ENCODE data around the gene MCU. TPM values are rescaled to one million over a fixed set of nuclear protein-coding genes. Genes with fewer than 3 reads are reported as not detected.

MCU gene
- total RNA-seq, 1 donor from 2014 or later = 21.7 TPM

GRCh38 chr10:72831696-72832409 is 139.9 kb downstream of the MCU start:
- no peak for TF ChIP-seq CTCF (conservative IDR thresholded peaks at IDR 0.05)
- Mint-ChIP-seq H3K4me3 (no peak overlapping the region), H3K9me3 (no peaks in the 10 kb centered on the region), H3K4me1 (no peaks in the 10 kb centered on the region), H3K27ac (ENCODE audit: unreplicated experiment) (no peak overlapping the region), H3K36me3 (ENCODE audit: low read depth) (no peaks in the 10 kb centered on the region), H3K27me3 (ENCODE audit: low read depth) (no peaks in the 10 kb centered on the region)
- no peak for DNase-seq (ENCODE audit: low read depth, low spot score)

- H3K27ac Mint-ChIP-seq (ENCODE audit: unreplicated experiment) = no peak overlapping the region
Observed at GRCh38 chr10:72832701-72833100, 140.8 kb downstream of the MCU start.

GRCh38 chr10:72834183-72834825 is 142.4 kb downstream of the MCU start:
- Mint-ChIP-seq H3K4me3 (no peak overlapping the region), H3K27me3 (ENCODE audit: low read depth) (no peaks in the 10 kb centered on the region), H3K9me3 (no peaks in the 10 kb centered on the region), H3K36me3 (ENCODE audit: low read depth) (no peaks in the 10 kb centered on the region), H3K27ac (ENCODE audit: unreplicated experiment) (no peak overlapping the region), H3K4me1 (no peaks in the 10 kb centered on the region)
- peak; percentile 80 for TF ChIP-seq CTCF (conservative IDR thresholded peaks at IDR 0.05)
- peak; percentile 18 for DNase-seq (ENCODE audit: low read depth, low spot score)

More at GRCh38 chr10:72832701-72833100, 140.8 kb downstream of the MCU start:
- DNase-seq (ENCODE audit: low read depth, low spot score) = no peak
- TF ChIP-seq CTCF (conservative IDR thresholded peaks at IDR 0.05) = no peak
- Mint-ChIP-seq H3K4me3 (no peak overlapping the region), H3K27me3 (ENCODE audit: low read depth) (no peaks in the 10 kb centered on the region), H3K36me3 (ENCODE audit: low read depth) (no peaks in the 10 kb centered on the region), H3K4me1 (no peaks in the 10 kb centered on the region), H3K9me3 (no peaks in the 10 kb centered on the region)

- Mint-ChIP-seq H3K27me3 (ENCODE audit: low read depth) (no peaks in the 10 kb centered on the region), H3K4me3 (no peak overlapping the region), H3K9me3 (no peaks in the 10 kb centered on the region), H3K36me3 (ENCODE audit: low read depth) (no peaks in the 10 kb centered on the region), H3K27ac (ENCODE audit: unreplicated experiment) (no peak overlapping the region), H3K4me1 (no peaks in the 10 kb centered on the region)
- no peak for TF ChIP-seq CTCF (conservative IDR thresholded peaks at IDR 0.05)
- DNase-seq (ENCODE audit: low read depth, low spot score) = no peak
Observed at GRCh38 chr10:72840319-72840718, 148.4 kb downstream of the MCU start.

DNA sequence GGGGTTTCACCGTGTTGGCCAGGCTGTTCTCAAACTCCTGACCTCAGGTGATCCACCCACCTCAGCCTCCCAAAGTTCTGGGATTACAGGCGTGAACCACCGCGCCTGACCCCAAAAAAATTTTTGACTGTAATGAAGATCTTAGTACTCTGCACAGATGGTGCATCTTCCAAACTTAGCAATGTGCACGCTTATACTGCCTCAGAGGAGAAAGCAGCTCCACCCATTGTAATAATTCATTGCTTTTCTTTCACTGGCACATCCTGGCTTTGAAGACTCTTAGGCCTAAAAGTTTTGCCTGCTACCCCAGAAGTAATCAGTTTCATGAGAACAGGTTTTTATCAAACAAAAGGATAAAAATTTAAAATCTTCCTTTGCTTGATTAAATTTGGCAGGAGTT is 149.5 kb downstream of the MCU start:
- Mint-ChIP-seq H3K4me1 (no peaks in the 10 kb centered on the region), H3K36me3 (ENCODE audit: low read depth) (no peaks in the 10 kb centered on the region), H3K27me3 (ENCODE audit: low read depth) (no peaks in the 10 kb centered on the region), H3K9me3 (no peaks in the 10 kb centered on the region), H3K27ac (ENCODE audit: unreplicated experiment) (no peak overlapping the region), H3K4me3 (no peak overlapping the region)
- DNase-seq (ENCODE audit: low read depth, low spot score) = no peak
- TF ChIP-seq CTCF (conservative IDR thresholded peaks at IDR 0.05) = no peak

Measured in neural crest cell (in vitro differentiated cells).